Measurements from ENCODE around the gene SMTNL2.
"Not testable (repeated sequence)": the region's sequence is repeated elsewhere in the genome, so short reads cannot be mapped to it uniquely, and the experiment has no call there.

SMTNL2 gene

DNA sequence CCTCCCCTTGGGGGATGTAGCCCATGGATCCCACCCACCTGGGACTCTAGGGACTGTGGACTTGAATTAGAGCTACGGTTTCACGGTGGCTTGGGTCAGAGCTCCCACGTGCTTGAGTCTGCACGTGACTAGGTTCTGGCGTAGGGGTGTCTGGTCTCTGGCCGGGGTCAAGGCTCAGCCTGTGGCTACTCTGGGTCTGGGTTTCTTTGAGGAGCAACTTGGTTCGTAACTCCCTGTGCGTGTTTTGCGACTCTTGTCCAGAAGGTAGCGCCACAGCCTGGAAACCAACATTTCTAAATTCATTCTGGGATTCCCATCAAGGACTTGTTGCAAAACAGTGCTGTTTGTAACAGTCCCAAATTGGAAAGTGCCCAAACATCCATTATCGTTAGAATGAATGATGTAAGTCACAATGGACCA, 23.5 kb upstream of the SMTNL2 start:
- DNase-seq, result no peak

DNA sequence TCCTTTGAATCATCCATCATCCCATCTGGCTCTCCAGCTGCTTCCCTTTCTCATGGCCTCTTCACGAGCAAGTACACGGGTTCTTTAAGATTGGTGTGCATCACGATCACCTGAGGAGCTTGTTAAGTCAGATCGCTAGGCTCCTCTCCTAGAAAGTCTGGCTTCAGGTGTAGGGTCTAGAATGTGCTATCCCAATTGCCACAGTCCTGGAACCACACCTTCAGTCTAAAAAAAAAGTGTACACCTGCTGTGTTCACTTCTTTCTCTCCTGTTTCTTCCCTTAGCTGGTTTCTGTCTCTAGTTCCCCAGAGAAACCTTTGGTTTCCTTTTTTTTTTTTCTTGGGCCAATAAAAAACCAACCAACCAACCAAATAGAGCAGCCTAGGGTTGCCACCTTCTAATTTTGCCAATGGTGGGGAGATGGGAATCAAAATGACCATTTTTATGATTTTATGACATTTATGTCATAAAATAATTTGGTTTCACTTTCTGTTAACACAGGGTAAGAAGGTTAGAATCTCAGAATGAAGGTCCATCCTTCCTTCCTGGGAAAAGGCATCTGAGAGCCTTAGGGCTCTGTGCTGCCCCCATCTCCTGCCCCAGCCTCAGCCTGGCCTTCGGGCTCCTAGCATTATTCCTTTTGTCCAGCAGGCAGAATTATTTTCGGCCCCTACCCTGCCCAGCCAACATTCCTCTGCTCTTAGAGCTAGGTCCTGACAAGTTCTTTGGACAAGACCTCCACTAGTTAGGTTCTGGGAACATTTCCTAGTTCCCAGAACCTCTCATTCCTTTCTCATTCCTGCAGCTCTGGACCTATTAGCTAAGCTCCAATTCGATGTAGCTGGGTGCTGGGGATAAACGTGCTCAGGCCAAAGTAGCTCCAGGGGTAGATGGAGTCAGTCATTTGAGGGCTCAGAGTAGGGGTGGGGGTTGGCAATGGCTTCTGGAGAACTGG, 22.0 kb upstream of the SMTNL2 start:
- peak in 1 of 2 experiments; percentile 70 for DNase-seq

DNA sequence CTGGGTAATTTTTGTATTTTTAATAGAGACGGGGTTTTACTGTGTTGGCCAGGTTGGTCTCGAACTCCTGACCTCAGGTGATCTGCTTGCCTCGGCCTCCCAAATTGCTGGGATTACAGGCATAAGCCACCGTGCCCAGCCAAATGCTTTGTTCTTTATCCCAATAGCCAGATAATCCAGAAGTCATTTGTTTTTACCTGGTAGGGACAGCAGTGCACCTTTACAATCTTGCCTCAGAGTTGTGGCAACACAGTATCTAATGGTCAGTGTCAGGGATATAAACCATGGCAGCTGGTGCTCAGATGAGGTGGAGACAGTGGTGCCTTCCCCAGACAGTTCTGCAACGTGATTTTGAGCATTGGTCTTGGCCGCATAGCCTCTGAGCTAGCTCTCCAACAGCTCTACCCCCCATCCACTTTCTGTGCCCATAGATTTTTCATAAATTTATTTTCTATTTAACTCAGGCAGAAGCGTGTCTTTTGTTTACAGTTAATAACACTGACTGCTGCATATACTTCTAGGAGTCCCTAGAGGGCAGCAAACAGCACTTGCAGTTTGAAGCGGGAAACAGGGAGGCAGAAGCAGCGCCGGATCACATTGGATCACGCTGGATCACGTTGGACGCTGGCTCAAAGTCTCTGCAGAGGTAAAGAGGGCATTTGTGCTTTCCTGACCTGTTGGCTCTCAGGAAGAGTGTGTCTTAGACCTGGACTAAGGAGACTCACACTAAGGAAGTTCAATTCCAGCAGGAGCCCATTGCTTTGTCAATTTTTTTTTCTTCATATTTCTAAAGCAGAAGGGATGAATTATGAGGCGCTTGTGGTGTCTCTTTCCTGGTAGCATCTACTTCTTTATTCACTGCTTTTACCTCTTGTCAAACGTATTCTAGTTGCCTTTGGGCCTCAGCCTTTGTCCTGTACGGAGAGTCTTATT, 18.9 kb upstream of the SMTNL2 start:
- peak; percentile 80 to 81 for DNase-seq

GRCh38 chr17:4566785-4567184, 17.5 kb upstream of the SMTNL2 start:
- peak; percentile 58 to 78 for DNase-seq

- DNase-seq, result no peak
Observed at GRCh38 chr17:4569591-4569990, 14.7 kb upstream of the SMTNL2 start.

- no peak for DNase-seq
Observed at GRCh38 chr17:4572131-4572530, 12.2 kb upstream of the SMTNL2 start.

DNA sequence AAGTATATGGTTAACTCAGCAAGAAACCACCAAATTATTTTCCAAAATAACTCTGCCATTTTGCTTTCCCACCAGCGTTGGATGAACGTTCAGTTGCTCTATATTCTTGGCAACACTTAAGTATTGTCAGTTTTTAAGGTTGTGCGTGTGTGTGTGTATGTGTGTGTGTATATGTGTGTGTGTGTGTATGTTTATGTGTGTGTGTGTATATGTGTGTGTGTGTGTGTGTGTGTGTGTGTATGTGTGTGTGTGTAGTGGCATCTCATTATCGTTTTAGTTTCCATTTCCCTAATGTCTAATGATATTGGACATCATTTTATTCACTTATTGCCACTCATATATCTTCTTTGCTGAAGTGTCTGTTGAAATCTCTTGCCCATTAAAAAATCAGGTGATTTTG, 11.2 kb upstream of the SMTNL2 start:
- DNase-seq, result no peak

DNA sequence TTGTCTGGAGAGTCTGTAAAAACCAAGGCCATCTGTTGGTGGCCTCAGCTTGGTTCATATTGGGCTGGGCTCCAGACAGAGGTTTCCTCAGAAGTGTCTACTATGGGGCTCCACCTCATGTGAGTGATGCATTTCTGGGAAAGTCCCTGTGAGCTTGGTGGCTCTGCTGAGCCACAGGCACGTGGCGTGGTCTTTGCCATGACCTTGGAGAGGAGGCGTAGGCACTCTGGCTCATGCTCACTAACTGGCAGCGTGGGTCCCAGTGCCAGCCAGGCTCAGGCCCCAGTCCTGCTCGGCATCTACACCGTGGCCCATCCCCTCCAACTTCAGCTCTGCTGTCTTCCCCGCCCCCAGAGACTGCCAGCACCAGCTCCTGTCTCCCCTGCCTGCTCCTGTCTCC, 10.7 kb upstream of the SMTNL2 start:
- no peak for DNase-seq

DNA sequence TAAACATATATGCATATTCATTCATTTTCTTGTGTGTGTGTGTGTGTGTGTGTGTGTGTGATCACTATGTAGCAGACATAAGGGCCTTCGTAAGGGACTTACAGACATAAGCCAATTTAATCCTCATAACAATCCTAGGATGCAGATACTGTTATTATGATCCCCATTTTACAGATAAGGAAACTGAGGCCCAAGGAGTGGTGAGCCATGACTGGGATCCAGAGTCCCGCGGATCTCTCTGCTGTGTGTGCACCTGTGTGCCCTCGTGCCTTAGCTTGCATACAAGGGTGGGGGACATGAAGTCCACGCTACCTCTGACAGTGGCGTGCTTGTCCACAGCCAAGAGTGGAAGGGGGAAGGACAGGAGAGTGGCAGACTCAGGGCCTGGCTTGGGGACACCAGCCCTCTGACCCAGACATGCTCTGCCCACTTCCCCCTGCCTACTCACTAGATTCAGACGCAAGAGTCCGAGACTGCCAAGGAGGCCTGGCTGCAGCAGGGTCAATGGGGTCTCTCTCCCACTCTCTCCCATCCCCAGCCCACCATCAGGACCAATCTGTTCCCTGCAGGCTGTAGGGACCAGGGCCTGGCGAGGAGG, 9.8 kb upstream of the SMTNL2 start:
- no peak for DNase-seq

DNA sequence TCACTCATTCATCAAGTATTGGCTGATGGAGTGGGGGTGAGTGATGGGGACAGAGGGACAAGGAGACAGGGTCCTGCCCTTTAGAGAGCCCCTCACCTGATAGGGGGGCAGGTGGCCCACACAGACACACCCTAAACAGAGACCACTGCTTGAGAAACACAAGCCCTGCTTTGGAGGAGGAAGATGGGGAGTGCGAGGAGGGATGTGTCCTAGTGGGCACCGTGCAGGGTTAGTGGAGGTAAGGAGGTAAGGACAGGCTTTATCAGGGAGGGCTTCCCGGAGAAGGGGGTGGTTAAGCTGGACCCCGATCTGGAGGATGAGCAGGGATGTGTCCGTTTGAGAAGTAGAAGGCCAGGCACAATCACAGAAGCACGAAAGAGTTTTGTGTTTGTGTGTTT, 8.2 kb upstream of the SMTNL2 start:
- DNase-seq, result no peak

DNA sequence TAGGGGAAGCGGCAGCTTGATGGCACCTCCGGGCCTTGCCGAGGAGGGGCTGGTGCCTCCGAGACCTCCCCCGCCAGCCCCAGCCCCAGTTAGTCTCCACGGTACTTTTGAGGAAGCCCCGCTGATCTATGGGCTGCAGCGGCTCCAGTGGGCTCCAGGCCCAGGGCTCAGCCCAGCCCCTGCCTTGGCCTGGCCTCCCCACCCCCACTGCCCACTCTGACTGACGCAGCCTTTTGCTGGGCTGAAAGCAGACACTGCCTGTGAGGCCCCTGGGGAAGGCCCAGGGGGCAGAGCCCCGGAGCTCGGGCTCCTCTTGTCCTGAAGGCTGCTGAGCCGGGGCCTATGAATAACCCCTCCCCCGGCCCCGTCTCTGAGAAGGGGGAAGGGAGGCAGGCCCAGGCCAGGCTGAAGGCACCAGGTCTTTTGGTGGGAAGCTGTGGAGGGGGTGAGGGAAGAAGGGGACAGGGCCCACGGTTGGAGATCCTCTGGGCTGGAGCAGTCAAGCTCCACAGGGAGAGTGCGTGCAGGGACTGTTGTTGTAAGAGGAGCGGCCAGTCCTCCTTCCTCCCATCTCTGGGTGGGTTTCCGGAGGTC, 7.5 kb upstream of the SMTNL2 start:
- no peak for DNase-seq

DNA sequence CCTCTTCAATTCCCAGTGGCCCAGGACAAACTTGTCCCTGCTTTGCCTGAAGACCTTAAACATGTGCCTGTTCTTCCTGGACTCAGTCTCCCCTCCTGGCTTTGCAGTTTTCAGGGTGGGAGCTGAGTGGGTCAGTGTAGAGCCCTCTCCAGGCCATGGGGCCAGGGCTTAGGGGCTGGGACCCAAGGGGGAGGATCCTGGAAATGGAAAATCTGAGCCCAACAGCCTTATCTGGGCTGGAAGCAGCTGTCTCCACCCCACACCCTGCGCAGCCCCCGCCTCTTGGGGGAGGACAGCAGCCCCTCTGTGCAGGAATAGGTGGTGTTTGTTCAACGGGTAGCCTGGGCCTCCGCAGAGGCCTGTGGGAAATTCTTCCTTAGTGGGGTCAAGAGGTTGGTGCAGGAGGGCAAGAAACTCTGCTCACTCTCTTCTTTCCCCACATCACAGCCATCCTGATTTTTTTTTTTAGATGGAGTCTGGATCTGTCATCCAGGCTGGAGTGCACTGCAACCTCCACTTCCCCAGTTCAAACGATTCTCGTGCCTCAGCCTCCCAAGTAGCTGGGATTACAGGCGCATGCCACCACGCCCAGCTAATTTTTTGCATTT, 6.8 kb upstream of the SMTNL2 start:
- no peak for DNase-seq

DNA sequence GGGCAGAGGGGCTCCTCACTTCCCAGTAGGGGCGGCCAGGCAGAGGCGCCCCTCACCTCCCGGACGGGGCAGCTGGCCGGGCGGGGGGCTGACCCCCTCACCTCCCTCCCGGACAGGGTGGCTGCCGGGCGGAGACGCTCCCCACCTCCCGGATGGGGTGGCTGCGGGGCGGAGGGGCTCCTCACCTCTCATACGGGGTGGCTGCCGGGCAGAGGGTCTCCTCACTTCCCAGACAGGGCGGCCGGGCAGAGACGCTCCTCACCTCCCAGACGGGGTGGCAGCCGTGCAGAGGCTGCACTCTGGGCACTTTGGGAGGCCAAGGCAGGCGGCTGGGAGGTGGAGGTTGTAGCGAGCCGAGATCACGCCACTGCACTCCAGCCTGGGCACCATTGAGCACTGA, 6.0 kb upstream of the SMTNL2 start:
- DNase-seq, result not testable (repeated sequence)

DNA sequence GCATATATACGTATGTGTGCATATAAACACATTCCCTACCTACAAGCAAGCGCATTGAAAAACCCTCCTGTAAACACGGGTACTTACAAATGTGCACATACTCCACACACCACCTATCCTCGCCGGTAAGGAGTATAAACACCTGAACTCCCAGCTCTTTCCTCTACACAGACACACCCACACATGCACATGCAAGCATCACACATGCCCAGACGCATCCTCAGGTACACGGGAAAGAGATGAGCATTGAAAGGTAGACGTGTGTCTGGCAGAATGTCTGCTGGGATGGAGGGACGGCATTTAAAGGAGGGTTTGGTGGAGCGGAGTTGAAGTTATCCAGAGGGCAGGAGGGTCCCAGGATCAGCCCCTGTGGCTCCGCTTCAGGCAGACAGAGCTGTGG, 4.7 kb upstream of the SMTNL2 start:
- no peak for DNase-seq

DNA sequence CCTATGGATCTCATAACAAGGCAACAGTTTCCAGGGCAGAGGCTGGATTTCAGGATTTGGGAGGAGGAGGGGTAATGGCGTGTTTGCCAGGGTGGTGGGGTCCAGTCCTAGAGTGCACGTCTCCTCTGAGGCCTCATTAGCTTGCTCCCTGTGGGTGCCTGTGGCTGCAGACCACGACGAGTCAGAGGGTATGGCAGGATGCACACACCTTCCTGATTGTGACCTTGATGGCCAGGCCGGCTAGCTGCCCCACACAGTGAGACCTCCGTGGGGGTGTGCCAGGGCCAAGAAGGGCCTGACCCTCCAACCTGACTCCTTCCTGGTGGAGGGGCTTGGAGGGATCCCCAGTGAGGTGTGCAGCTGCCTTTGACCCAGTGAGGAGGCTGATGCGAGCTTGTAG, 4.0 kb upstream of the SMTNL2 start:
- DNase-seq, result no peak

- no peak for DNase-seq
Observed at GRCh38 chr17:4582101-4582501, 2.2 kb upstream of the SMTNL2 start.

DNA sequence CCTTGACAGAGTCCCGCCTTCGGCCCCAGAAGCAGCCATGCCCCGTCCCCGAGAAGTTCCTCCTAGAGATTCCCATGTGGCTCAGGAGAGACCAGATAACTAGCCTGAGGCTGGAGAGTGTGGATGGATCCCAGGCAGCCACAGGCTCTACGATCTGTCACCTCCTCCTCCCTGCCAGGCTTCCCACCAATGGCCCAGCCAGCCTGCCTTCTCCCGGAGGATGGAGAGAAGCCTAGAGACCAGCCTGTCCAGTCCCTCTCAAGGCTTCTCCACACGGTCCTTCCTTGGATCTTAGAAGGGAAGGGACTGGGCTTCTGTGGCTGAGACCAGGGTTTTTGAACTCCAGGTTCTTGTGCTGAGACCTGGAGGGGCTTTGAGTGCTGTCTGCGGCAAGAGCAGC, 1.6 kb upstream of the SMTNL2 start:
- DNase-seq, result no peak

DNA sequence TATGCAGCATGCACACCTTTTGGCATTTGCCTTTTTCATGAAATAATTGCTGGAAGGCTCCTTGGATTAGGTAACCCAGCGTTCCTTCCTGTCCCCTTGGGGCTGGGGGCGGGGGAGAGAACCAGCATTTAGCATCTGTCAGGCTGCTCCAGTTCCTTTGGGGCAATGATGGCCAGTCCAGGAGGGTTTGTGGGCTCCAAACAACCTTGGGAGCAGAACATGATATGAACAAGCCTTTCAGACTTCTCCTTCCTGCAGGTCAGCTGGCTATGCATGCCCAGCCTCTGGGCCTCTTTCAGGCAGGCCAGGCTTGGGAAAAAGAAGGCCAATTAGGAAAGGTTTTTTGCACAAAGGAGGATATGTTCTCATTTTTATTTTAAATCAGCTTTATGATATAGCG, 1.1 kb upstream of the SMTNL2 start:
- no peak for DNase-seq

GRCh38 chr17:4583782-4584100, 588 bp upstream of the SMTNL2 start:
- peak; percentile 45 to 74 for DNase-seq

DNA sequence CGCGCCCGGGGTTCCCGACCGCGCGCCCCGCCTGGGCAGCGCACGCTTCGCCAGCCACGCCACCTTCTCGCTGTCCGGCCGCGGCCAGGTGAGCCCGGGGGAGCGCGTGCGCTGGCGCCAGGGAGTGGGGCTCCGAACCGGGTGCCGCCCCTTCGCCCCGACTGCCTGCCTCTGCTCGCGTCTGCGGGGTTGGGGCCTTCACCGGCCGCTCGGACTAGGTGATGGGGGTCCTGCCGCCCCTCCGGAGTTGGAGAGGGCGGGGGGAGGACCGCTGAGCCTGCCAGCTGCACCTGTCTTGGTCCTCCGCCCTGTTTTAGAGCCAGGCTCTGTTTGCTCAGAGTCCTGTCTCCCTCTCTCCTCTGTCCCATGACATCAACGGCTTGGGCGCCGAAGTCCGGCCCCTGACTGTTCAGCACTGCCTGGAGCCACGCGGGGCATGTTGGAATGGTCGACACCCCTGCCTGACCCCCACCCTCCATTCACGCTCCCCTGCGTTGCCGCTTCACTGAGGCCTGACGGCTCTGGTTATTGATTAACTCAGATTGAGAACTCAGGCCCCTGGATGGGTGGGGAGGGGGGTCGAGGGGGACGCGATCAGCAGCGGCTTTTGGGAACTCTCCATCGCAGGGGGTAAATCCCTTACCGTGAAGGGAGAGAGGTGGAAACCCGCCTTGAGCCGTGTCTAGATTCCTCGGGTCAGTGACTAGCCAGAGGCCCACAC, 748 bp downstream of the SMTNL2 start:
- DNase-seq, result no peak

DNA sequence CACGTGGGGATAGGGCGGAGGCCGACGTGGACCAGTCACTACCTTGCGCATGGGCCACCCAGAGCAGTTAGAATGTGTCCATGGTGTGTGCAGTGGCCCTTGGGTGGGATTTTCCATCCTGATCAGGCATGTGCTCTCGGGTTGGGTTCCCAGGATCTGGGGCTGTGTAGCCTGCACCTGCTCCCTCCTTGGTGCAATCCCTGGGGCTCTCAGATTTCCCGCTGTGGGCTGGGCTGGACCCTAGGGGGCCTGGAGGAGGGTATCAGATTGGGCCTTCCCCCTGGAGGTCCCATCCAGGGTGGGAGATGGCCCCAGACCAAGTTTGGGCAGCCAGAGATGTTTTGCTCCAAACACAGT, 1.3 kb downstream of the SMTNL2 start:
- peak in 1 of 2 experiments; percentile 6 for DNase-seq

- DNase-seq, result no peak
Observed at GRCh38 chr17:4586043-4586442, 1.7 kb downstream of the SMTNL2 start.
